Epithelial cell of proximal tubule (primary cell): ENCODE results near the gene TRAP1. TPM values are rescaled to one million over a fixed set of nuclear protein-coding genes. Genes with fewer than 3 reads are reported as not detected.
"Not testable (repeated sequence)": the region's sequence is repeated elsewhere in the genome, so short reads cannot be mapped to it uniquely, and the experiment has no call there.

Experiments used
- DNase-seq: peaks from one replicate; pipeline ENCODE4 v3.0.0-alpha.2; 2011; ENCODE audit warnings: low read depth
- H3K4me3 ChIP-seq: 2 replicates; pipeline ENCODE4 v1.5.1; 2011; ENCODE audit warnings: low read depth, mild to moderate bottlenecking, low read length
- CTCF ChIP-seq: conservative IDR thresholded peaks from 2 replicates; pipeline ENCODE4 v1.5.1; 2012; ENCODE audit warnings: low read depth, mild to moderate bottlenecking, low read length
- total RNA-seq: library from RNA; depleted of rRNA; stranded (reverse); fragments of >200 nt; gene quantifications from 2 replicates; pipeline ENCODE4 v1.2.3, GENCODE V29; 2015

The TRAP1 gene
- total RNA-seq, 1 donor from 2014 or later = 143 TPM

DNA sequence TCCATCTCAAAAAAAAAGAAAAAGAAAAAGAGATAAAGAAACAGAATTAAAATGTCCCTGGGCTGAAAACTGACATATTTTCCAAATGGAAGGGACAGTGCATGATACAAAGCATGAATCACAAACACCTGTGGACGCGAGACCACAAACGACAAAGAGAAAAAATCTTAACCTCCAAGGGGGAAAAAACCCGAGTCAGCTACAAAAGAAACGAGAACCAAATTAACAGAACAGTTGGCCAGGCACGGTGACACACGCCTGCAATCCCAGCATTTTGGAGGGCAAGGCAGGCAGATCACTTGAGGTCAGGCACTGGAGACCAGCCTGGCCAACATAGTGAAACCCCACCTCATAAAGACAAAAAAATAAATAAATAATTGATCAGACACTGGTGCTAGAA, 1.9 kb downstream of the TRAP1 start:
- no peak overlapping the region for H3K4me3 ChIP-seq
- TF ChIP-seq CTCF = no peak
- no peak for DNase-seq

DNA sequence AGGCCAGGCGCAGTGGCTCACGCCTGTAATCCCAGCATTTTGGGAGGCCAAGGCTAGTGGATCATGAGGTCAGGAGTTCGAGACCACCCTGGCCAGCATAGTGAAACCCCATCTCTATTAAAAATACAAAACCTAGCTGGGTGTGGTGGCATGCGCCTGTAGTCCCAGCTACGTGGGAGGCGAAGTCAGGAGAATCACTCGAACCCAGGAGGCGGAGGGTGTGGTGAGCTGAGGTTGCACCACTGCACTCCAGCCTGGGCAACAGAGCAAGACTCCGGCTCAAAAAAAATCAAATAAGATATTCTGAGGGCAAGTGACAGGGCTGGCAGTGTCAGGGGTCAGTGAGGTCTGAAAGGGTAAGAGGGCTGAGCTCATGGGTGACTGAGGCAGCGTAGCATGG, 2.9 kb downstream of the TRAP1 start:
- not testable (repeated sequence) for H3K4me3 ChIP-seq, DNase-seq

- TF ChIP-seq CTCF = no peak
Measured at GRCh38 chr16:3713587-3714242, 3.6 kb downstream of the TRAP1 start.

GRCh38 chr16:3712861-3713372, 4.4 kb downstream of the TRAP1 start:
- TF ChIP-seq CTCF = no peak
- DNase-seq = no peak
- no peak overlapping the region for H3K4me3 ChIP-seq

More at GRCh38 chr16:3713587-3714242, 3.6 kb downstream of the TRAP1 start:
- no peak overlapping the region for H3K4me3 ChIP-seq
- DNase-seq = no peak

DNA sequence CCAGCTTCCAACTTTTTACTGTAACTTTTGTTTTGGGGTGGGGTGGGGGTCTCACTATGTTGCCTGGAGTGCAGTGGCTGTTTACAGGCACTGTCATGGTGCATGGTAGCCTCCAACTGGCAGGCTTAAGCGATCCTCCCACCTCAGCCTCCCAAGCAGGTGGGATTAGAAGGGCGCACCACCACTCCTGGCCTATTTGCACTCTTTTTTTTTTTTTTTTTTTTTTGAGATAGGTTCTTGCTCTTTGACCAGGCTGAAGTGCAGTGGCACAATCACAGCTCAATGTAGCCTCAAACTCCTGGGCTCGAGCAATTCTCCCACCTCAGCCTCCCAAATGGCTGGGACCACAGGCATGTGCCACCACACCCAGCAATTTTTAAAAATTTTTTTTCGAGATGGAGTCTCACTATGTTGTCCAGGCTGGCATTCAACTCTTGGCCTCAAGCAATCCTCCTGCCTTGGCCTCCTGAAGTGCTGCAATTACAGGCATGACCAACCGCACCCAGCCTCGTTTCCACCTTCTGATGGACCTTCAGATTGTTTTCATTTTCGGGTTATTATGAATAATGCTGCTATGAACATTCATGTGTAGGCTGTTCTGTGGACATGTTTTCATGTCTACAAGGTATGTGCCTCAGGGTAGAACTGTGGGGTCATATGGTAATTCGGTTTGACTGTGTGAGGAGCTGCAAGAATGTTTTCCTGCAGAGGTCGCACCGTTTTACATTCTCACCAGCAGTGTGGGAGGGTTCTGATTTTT, 10.9 kb downstream of the TRAP1 start:
- no peak for TF ChIP-seq CTCF

DNA sequence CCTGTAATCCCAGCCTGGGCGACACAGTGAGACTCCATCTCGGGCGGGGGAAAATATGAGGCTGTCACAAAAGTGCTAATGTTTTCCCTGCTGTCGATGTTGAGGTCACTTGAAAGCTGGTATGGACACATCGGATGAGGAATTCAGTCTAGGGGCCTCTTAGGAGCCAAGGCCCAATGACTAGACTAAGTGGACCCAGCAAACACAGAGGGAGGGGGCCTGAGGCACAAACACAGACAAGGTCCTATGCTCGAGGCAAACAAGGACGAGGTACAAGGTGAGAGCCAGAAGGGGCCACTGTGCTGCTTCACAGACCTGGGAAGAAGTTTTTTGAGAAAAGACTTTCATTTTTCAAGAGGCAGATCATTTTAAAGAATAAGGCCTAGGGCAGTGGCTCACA, 15.2 kb downstream of the TRAP1 start:
- H3K4me3 ChIP-seq = no peak overlapping the region
- DNase-seq = no peak
- TF ChIP-seq CTCF = no peak

More for the DNA sequence above, 10.9 kb downstream of the TRAP1 start:
- no peak for DNase-seq
- no peak overlapping the region for H3K4me3 ChIP-seq

GRCh38 chr16:3701531-3701930, 15.8 kb downstream of the TRAP1 start:
- no peak for TF ChIP-seq CTCF
- H3K4me3 ChIP-seq = no peak overlapping the region
- no peak for DNase-seq
